ENCODE data around the gene CLEC12A.
"Not testable (repeated sequence)": the region's sequence is repeated elsewhere in the genome, so short reads cannot be mapped to it uniquely, and the experiment has no call there.

Gene CLEC12A

DNA sequence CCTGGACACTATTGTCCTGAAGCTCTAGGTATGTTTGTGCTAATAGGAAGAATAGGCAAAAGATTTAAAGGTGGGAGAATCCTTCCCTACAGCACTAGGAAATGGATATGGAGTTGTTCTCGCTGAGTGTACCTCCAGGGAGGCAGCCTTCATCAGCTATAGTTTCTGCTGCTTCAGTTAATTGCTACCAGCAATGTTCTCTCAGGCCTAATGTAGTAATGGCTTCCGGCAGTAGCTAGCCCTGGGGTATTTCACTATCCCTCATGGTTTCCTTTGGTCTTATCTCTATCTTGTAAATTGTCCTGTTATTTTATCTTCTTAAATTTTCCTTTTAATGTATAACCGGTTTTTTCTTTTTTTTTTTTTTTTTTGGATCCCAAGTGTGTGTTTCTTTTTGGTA is 9.3 kb upstream of the CLEC12A start:
- no peak for DNase-seq (ENCODE audit: extremely low read depth in 1 of 2, low read depth in 1 of 2)

- no peak for DNase-seq (ENCODE audit: extremely low read depth in 1 of 2, low read depth in 1 of 2)
Observed at GRCh38 chr12:9969673-9970072, 1.5 kb upstream of the CLEC12A start.

GRCh38 chr12:9973949-9974348 is 2.7 kb downstream of the CLEC12A start:
- DNase-seq (ENCODE audit: extremely low read depth in 1 of 2, low read depth in 1 of 2) = no peak

GRCh38 chr12:9974731-9975130 is 3.5 kb downstream of the CLEC12A start:
- DNase-seq (ENCODE audit: extremely low read depth in 1 of 2, low read depth in 1 of 2) = not testable (repeated sequence)

GRCh38 chr12:9975614-9976013 is 4.4 kb downstream of the CLEC12A start:
- DNase-seq (ENCODE audit: extremely low read depth in 1 of 2, low read depth in 1 of 2) = no peak

- not testable (repeated sequence) for DNase-seq (ENCODE audit: extremely low read depth in 1 of 2, low read depth in 1 of 2)
Observed at GRCh38 chr12:9976626-9977025, 5.4 kb downstream of the CLEC12A start.

- DNase-seq (ENCODE audit: extremely low read depth in 1 of 2, low read depth in 1 of 2) = no peak
Observed at GRCh38 chr12:9977916-9978315, 6.7 kb downstream of the CLEC12A start.

DNA sequence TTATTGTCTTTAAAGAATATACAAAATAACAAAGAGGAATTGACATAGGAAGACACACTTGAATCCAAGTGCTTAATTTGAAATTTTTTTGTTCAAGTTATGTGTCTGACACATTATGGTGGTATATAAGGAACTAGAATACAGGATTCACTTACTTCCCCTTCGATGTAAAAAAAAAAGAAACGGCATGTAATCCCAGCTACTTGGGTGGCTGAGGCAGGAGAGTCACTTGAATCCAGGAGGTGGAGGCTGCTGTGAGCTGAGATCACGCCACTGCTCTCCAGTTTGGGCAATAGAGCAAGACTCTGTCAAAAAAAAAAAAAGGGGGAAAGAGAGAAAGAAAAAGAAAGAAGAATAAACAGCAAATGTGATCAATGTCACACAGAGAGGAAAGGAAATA is 8.9 kb downstream of the CLEC12A start:
- no peak for DNase-seq (ENCODE audit: extremely low read depth in 1 of 2, low read depth in 1 of 2)

DNA sequence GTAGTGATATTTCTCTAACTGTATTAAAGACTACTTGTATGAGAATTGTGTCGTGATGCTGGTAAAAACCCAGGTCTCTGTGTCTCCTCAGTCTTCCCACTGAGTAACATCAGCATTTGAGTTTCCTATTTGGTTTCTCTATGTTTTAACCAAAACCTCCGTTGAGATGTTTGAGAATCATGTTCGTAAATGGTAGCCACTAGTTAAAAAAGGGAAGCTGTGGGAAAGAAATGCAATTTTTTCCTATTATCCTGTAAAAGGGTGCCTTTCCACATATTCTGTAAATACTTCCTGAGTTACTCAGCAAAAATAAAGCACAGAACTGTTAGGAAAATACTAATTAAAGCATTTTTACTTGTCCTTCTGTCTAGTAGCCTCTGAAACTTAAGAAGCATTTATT is 20.7 kb downstream of the CLEC12A start:
- DNase-seq (ENCODE audit: extremely low read depth in 1 of 2, low read depth in 1 of 2) = no peak

- no peak for DNase-seq (ENCODE audit: extremely low read depth in 1 of 2, low read depth in 1 of 2)
Observed at GRCh38 chr12:9992296-9992695, 21.1 kb downstream of the CLEC12A start.

DNA sequence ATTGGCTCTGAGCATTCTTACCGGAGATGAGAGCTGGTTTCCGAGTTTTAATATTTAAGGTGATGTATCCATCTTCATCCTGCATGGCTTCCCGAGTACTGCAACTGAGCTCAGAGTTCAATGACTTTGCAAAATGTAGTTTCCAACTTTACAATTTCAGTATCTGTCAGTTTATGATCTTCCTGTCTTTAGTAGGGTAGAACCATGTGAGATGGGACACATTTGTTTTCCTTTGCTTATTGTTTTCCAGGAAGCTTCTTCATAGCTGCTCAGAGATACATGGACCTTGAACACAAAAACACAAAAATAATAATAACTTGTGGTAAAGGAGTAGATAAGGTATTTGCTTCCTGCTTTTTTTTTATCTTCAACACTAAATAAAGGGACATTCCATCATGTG is 27.8 kb downstream of the CLEC12A start, which contains the start of gene CLEC1B:
CLEC1B (minus strand) TSS at position 106 of the 400 bp plus-strand sequence; CDS start at position 85, 21 bp downstream.
- DNase-seq (ENCODE audit: extremely low read depth in 1 of 2, low read depth in 1 of 2) = no peak

DNA sequence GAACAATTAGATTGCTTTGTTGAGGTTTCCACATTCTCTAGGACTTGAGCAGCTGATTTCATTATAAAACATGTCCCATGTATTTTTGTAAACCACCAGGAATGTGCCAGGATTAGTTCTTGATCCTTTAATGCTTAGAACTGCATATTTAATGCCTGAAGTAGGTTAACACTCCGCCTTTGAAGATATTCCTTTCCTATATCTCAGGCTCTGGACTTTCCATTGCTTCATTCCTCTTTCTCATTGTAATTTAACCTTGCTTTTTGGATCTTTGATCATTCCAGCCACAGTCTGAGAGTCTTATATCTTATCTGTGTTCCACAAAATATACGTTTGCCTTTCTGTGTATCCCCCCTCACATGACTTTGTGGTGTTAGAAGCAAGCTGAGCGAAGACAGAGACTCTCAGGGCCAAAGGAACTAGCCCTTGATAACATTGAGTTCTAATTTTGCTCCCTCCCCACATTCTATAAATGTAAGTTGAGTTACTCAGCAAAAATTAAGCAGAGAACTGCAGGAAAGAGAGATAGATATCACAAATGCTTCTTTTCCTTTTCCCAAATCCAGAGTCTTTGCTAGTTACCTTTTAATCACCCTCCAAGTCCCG is 30.1 kb downstream of the CLEC12A start:
- no peak for DNase-seq (ENCODE audit: extremely low read depth in 1 of 2, low read depth in 1 of 2)

DNA sequence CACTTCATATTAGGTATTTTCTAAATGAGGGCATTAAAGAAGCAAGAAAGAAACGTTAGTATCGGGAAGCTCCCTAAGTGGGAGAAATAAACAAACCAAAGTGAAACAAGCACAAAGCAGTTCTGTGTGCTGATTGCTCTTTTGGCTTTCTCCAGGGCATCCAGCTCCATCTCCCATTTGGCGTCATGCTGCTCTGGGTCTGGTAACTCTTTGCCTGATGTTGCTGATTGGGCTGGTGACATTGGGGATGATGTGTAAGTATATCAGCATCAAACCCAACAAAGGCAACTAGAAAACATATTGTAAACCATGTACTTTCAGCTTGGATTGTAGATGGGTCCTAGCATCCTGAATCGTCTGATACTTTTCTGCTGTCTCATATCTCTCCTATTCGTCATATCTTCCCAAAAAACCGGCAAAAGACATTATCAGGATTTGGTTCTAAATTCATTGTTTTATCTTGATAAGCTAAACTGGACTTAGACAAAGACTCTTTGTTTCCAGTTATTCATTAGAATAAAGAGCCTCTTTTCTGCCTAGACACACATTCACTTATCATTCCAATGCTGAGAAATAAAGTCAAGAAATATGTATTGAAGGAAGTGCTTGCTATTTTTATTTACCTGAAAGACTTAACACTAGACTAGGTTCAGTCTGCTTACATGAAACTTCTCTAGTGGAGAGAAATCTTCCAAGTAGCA is 41.6 kb downstream of the CLEC12A start:
- no peak for DNase-seq (ENCODE audit: extremely low read depth in 1 of 2, low read depth in 1 of 2)

- no peak for DNase-seq (ENCODE audit: extremely low read depth in 1 of 2, low read depth in 1 of 2)
Observed at GRCh38 chr12:10015450-10015849, 44.2 kb downstream of the CLEC12A start.

- DNase-seq (ENCODE audit: extremely low read depth in 1 of 2, low read depth in 1 of 2) = no peak
Observed at GRCh38 chr12:10016881-10017280, 45.7 kb downstream of the CLEC12A start.

DNA sequence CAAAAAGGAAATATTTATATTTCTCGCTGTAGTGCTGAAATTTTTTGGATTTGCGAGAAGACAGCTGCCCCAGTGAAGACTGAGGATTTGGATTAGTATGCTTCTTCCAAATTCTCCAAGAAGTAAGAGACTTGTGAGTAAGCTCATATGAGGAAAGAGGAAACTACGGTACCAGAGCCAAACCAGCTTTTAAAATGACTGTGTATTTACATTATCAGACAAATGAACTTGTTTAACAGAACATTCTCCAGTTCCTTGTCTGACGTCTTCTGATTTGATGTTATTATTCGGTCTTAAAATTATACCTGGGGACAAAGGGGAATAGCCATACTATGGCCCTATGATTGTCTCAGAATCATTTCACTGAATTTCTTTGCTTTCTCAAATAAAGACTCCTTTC is 47.2 kb downstream of the CLEC12A start:
- no peak for DNase-seq (ENCODE audit: extremely low read depth in 1 of 2, low read depth in 1 of 2)

DNA sequence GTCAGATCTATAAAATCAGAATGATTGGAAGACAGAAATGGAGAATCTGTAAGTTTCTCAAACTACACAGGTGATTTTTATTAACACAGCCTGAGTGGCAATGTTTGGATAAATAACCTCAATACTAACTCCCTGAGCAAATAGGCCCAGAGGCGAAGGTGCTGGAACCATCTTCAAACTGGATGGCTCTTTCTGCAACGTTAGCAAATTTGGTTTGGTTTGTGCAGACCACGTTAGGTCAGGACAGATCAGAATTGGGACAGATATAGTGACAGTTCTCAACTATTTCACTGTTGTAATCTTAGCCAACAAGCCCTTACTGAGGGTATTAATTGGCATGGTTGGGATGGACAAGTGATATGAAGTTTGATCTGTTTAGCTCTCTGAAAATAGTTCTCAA is 50.1 kb downstream of the CLEC12A start:
- DNase-seq (ENCODE audit: extremely low read depth in 1 of 2, low read depth in 1 of 2) = no peak

- DNase-seq (ENCODE audit: extremely low read depth in 1 of 2, low read depth in 1 of 2) = no peak
Observed at GRCh38 chr12:10025236-10025635, 54.0 kb downstream of the CLEC12A start.

- not testable (repeated sequence) for DNase-seq (ENCODE audit: extremely low read depth in 1 of 2, low read depth in 1 of 2)
Observed at GRCh38 chr12:10026666-10027065, 55.5 kb downstream of the CLEC12A start.

DNA sequence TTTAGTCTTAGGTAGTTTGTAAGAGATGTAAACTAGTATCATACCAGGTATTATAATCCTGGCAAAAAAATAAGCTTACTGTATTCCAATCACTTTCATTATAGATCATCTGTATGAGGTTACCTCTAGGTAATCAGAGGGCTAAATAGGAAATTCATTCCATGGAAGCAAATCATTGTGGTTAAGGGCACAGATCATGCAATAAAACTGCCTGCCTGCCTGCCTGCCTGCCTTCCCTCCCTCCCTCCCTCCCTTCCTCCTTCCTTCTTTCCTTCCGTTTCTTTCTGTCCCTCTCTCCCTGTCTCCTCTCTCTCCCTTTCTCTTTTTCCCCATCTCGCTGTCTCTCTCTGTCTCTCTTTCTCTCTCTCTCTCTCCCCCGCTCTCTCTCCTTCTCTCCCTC is 56.1 kb downstream of the CLEC12A start:
- no peak for DNase-seq (ENCODE audit: extremely low read depth in 1 of 2, low read depth in 1 of 2)

DNA sequence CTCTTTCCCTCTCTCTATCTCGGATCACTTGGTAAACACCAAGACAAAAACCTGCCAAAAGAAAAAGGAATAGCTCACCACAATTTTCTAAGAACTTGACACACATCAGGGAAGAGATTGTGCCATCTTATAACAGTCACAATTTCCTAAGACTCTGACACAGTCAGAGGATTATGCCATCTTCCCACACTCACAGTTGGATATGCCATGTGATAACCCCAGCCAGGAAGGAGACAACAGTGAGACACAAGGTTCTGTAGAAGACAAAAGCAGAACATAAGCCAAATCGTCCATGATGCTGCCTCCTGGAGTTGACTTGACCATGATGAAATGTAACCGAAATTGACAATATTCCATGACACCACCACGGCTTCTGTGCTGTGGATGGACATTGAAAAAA is 56.5 kb downstream of the CLEC12A start:
- DNase-seq (ENCODE audit: extremely low read depth in 1 of 2, low read depth in 1 of 2) = no peak

DNA sequence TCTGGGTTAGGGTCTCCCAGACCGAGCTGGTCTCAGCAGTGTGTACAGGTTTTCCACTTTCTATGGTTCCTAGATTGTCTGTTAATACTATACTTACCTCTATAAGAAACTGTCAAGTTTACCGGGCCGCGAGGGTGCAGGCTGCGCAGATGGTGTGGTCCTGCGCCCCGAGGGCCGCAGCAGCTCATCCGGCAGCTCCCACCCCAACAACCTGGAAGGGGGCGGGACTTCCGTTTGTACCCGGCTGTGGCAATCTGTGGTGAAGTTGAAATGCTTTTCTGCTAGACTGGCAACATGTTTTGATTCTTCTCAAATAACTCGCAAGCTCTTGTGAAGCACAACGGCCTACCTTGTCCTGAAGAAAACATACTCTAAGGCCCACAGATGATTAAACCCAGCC is 59.2 kb downstream of the CLEC12A start, which contains the start of gene CLEC9A:
CLEC9A (plus strand) TSS at position 237 of the 400 bp plus-strand sequence. CDS start 22,006 bp downstream, outside the sequence.
- DNase-seq (ENCODE audit: extremely low read depth in 1 of 2, low read depth in 1 of 2) = no peak

Measured in stimulated activated CD8-positive, alpha-beta memory T cell treated with anti-CD3 and anti-CD28 coated beads, Interleukin-7, amount 100 ng/mL, for 48 hours (primary cell).